GM18511 (cell line): ENCODE data around the gene ZNF783.

Experiments
- ATAC-seq: cut with Tn5 transposase; IDR thresholded peaks from one replicate; pipeline ENCODE4 v1.9.1; 2021; ENCODE audit warnings: mild to moderate bottlenecking, moderate library complexity; ENCODE audit not compliant: unreplicated experiment

Gene ZNF783

DNA sequence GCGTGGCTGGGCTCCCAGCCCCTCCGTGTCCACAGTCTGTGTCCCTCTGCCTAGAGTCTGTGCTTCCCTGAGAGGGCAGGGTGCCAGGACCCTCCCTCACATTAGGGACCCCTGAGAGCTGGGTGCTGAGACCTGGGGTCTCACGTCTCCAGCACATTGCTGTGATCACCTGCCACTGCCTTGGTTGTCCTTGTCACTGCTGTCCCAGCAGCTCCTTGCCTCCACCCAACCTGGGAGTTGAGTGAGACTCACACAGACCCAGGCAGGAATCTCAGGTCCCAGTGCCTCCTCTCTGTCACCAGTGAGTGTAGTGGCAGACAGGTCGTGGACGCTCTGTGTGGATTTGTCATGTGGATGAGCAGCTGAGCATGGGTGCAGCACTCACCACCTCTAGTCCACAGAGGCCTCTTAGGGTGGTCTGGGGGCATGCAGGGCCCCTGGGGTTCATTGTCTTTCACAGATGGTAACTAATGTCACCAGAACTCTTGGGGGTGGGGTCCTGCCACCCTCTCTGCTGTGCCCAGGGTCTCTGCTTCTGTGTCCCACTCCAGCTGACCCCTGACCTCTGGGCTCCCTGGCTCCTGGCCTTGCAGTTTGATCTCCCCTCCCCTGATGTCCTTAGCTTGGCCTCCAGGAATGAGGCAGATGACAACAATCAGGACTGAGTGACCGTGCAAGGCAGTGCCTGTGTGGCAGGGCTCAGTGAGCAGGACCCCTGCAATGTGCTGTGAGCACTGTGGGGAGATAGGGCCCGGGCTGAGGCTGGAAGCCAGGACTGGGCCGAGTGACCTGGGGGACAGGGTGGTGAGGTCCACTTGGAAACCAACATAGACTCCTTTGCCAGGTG, 18.9 kb downstream of the ZNF783 start:
- ATAC-seq: no peak

- no peak for ATAC-seq
Observed at GRCh38 chr7:149281508-149282330, 19.7 kb downstream of the ZNF783 start.

DNA sequence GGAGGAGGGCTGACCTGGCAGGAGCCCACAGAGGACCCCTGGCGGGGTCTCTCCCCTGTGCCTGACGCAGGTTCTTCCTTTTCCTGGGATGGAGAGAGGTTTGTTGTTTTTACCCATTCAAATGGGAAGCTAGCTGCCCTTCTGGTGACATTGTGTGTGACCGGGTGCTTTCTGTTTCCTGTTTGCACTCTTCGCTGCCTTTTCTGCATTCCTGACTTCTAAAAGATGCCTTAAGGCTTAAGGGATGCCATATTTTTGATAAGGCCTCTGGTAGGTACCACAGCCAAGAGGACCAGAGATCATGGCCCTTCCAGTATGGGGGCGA, 20.3 kb downstream of the ZNF783 start:
- ATAC-seq: no peak

DNA sequence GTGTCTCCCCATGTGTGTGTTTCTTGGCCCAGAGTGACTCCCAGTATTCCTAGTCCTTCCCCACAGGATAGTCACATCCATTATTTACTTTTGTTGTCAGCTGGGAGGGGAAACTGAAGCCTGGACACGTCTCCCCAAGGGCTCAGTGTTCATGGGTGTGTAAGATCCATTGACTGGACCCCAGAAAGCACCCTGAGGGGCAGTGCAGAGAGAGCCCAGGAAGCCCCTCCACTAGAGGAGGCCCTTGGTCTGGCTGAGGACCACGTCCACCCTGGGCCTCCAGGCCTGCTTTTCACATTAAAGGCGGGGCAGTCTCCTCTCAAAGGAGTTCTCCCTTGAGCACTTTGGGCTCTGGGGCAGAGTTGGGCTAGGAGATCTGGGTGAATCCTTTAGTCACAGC, 21.3 kb downstream of the ZNF783 start:
- ATAC-seq: no peak

DNA sequence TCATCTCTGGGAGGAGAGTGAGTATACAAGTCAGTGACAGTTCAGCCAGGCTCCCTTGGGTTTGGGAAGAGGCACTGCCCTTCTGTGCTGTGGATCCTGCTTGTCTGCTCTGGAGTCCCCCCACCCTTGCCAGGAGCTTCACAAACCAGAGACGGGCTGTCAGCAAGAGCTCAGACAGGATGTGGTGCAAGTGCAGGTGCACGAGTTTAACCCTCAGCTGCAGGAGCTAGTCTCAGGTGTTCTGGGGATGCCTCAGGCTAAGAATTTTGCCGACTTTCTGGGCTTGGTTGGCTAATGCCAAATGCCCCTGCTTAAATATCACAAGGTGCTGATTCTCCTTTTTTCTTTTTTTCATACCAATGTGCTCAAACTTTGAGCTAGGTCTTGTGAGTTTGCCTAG, 22.3 kb downstream of the ZNF783 start:
- ATAC-seq: peak; percentile 29

- ATAC-seq: peak; percentile 97
Observed at GRCh38 chr7:149284850-149285585, 23.0 kb downstream of the ZNF783 start.

DNA sequence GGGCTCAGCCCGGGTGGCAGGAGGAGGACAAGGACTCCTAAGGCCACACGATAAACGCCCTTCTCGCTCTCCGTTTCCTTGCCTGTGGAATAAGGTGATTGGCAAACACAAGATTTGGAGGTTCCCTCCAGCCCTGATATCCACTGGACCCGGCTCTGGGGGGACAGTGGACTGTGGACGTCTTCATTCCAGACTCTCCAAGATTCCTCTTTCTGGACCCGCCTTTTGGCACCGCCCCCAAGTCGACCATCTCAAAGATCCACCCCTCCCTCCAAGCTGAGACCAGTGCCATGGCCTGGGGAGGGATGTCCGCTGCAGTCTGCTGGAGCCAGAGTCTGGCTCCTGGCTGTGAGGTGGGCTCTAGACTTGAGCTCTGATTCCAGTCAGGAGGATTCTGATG, 23.6 kb downstream of the ZNF783 start:
- no peak for ATAC-seq

DNA sequence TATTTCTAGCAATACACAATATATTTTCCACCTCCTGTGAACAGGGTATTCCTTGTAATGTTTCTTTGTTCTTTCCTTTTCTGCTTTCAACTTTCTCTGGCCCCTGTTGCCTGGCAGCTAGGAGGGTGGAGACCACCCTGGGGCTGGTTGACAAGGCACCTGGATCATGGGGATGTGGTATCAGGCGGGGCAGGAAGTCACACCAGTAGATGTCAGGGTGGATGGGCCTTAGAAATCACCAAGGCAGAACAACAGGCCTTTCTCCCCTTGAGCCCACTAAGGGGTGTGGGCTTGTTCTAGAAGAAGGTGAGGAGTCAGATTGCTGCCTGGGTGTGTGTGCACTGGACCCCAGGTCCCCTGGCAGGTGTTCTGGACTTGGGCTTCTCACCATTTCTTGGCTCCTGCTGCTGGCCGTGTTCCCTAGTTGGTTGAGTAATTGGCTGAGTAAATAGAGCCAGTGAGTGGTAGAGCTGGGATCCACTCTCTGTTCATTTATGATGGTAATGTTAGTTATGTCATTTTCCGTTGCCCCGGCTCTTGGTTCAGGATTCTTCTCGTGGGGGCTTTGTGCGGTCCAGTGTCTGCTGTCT, 24.9 kb downstream of the ZNF783 start:
- no peak for ATAC-seq

DNA sequence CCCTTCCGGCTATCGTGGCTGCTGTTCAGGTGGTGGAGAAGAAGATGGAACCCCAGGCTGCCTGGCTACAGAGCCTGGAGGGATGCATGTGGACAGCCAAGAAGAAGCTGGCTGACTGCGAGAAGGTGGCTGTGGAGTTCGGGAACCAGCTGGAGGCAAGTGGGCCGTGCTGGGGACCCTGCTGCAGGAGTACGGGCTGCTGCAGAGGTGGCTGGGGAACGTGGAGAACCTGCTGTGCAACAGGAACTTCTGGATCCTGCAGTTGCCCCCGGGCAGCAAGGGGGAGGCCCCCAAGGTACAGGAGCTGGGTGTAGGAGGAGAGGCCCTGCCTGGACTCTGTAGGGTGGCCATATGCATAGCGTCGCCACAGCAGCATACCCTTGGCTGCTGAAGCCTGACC, 25.6 kb downstream of the ZNF783 start:
- ATAC-seq: no peak

DNA sequence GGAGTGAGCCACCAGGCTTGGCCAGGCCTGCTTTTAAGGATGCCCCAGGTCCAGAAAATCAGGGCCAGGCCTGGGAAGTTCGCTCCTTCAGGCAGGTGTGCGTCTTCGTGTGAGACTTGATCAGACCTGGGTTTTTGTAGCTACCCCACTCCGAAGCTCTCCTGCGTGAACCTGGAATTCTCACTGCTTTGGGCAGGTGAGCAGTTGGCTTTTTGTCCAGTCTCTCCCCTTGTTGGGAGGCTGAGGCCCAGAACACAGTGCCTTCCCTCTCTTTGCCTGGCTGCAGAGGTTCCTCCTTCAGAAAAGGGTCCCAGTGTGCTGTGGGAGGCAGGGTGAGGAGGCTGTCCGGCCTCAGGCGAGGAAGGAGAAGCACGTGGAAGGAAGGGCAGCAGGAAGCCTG, 27.3 kb downstream of the ZNF783 start:
- no peak for ATAC-seq

DNA sequence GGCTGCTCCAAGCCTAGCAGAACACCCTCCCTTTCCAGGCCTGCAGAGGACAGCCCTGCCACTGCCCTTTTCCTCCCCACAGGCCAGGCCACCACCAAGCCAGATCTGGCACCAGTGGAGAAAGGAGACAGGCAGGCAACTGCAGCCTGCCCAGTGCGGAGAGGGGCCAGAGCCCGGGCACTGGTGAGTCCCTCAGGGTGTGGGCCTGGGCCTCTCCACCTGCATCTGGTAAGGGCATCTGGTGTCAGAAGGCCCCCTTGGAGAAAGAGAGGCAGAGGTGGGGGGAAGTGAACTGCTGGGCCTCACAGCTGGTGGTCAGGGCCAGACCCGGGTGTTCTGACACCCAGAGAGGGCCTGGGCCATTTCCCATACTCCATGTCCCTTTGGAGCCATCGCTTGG, 27.9 kb downstream of the ZNF783 start:
- no peak for ATAC-seq

GRCh38 chr7:149291036-149291780, 29.2 kb downstream of the ZNF783 start:
- ATAC-seq: no peak

- ATAC-seq: no peak
Observed at GRCh38 chr7:149291781-149292461, 29.9 kb downstream of the ZNF783 start.

- ATAC-seq: no peak
Observed at GRCh38 chr7:149292462-149292823, 30.4 kb downstream of the ZNF783 start.

- ATAC-seq: no peak
Observed at GRCh38 chr7:149293338-149293737, 31.3 kb downstream of the ZNF783 start.

- no peak for ATAC-seq
Observed at GRCh38 chr7:149293946-149294633, 32.1 kb downstream of the ZNF783 start.

GRCh38 chr7:149294634-149295480, 32.9 kb downstream of the ZNF783 start:
- ATAC-seq: no peak

- ATAC-seq: no peak
Observed at GRCh38 chr7:149295481-149295850, 33.5 kb downstream of the ZNF783 start.

DNA sequence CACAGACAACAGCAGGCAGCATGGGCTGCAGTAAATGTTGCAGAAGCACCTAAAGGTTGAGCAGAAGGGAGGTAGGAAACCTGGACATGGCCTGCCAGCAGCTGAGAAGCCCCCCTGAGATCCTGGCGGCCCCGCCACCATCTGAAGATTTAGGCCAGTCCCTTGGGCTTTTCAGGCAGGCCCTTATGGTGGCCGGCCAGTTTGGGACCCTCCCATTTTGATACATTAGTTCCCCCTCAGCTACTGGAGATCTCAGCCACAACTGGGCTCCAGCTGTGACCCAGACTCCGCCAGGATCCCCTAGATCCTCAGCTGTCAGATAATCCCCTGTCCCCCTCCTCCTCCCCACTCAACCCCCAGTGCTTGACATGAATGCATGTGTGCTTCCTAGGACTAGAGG, 34.4 kb downstream of the ZNF783 start:
- ATAC-seq: no peak
